ENCODE results near the gene EML6. TPM values are rescaled to one million over a fixed set of nuclear protein-coding genes. Genes with fewer than 3 reads are reported as not detected.

Gene EML6
- total RNA-seq, 1 donor from 2014 or later, result 1.1 TPM

DNA sequence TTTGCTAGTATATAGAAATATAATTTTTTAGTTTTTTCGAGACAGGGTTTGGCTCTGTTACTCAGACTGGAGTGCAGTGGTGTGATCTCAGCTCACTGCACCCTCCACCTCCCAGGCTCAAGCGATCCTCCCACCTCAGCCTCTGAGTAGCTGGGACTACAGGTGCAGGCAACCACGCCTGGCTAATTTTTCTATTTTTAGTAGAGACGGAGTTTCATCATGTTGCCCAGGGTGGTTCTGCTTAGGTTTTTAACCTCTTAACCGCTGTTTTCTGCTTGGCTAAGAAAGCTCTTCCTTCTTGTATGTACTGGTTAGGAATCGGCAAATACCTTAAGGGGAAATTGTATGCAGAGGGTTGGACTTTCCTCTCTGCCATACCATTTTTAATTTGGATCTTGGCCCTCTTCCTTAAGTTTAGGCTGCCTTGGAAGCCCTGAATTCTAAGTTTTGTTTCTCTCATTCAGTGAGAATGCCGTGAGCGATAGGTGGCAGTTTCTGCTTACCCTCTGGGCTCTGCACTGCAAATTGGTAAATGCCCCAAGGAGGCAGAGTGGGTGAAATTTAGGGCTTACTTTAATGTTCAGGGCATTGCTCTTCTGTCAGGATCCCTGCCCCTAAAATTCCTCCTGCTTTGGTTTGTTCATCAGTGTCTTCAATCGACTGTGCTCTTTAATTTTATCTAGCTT, 32.3 kb downstream of the EML6 start:
- no peak for DNase-seq (ENCODE audit: low read depth, low spot score)

DNA sequence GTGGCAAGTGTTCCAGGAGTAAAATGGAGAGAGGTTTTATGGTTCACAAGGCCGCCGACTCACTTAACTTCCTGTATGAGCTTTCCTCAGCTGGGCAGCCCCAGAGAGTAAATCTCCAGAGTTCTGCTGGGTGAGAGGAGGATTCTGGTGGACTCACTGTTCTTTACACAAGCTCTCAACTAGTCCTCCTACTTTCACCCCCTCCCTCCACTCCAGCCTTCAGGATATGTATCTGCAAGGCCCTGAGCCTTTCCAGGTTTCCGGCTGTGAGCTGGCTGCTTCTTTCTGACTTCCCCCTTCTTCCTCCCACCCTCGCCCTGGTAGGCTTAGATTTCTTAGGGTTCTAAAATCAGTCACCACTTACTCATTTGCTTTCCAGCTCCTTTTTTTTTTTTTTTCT, 34.0 kb downstream of the EML6 start:
- DNase-seq (ENCODE audit: low read depth, low spot score), result peak; percentile 45

DNA sequence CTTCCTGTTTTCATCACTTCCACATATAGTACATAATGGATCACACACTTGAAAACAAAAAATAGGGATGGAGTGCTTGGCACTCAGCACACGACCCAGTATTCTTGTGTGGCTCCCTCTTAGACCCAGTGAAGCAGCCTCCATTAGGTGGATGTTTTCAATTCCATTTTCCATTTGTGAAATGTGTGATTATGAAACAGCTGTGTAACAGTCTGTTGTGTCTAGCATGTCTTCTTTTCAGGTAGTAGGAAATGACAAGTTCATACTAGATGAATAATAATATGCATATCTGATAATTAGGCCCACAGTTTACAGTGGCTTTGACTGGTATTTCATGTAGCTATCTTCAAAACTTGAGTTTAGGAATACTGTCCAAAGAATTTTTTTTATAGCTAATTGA, 35.5 kb downstream of the EML6 start:
- DNase-seq (ENCODE audit: low read depth, low spot score), result no peak

DNA sequence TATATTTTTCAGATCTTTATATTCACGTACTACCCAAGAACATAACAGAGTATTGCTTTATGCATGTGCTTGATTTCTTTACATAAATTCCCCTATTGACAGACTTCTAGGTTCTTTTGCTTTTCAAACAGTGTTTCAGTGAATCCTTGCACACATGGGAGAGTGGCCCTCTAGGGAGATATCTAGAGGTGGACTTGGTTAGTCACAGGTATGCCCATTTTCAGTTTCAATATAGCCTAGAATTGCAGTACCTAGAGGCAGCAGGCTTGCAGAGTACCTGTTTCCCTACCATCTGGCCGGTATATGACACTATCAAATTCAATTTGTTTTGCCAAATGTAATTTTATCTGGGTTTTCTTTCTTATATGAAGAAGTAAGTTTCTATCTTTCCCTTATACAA, 36.8 kb downstream of the EML6 start:
- no peak for DNase-seq (ENCODE audit: low read depth, low spot score)

DNA sequence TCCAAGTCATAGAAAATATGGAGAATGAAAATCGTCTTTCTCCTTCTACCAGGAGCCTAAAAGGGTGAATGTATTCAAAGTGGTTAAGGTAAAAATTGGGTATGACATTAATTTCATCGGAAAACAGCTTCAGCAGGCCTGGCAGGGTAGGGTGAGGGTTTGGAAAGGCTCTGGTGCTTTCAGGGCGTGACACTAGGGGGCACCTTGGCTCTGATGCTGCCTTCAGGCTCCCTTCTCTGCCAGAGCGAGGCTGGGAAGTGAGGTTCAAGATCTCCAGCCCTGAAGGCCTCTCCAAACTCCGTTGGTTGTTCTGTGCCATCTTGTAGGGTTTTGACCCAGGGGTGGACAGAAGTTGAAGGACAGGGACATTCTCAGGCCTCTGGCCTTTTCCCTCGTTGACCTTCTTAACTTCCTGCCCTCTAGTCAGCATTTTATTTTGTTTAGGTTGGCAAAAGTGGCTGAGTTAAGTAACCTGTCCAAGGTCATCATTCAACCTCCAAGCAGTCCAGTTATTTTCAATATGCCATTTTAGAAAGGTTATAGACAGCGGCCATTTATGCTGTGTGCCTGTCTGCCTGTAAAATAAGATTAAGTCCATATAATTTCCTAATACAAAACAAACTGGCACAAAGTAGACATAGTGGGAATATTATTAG, 40.3 kb downstream of the EML6 start:
- no peak for DNase-seq (ENCODE audit: low read depth, low spot score)

DNA sequence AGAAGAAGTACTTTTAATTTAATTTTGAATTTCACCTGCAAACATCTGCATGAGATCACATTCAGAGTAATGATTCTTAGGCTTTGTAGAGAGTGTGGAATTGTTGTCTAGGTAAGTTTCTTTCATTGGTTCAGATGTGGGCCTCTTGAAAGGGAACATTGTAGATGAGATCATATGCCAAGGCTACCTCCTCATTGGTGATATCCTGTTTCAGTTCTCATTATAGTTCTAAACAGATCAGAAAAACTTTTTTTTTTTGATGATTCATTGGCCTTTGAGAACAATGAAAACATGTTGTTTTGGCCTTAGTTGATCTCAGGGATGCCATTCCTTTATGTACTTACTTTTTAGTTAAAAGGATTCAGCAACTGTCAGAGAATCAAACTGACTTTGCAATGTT, 44.5 kb downstream of the EML6 start:
- DNase-seq (ENCODE audit: low read depth, low spot score), result peak; percentile 76

DNA sequence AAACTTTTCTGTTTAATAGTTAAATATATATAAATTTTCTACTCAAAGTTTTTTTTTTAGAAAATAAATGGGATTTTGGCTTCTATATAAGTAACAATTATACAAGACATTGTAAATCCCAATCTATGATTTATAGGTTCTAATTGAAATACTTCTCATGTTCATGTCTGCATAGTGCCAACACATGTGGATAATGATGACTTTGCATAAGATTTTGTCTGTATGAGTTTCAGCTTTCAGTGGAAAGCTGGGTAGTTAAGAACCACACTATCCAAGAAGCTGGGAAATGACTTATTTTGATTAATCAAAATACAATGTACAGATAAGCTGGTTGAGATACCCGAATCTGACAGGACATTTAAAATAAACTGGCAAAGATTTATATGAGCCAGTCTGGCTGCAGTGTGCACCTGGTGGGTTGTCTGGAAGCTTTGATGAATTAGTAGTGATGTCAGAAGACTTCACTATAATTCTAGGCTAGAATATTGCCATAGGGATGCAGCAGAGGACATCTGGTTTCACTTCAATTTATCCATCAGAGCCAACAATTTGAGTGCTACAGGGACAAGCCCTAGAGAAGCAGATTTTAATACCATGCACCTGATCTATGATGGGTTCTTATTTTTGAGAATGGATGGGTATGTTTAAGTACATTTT, 45.4 kb downstream of the EML6 start:
- no peak for DNase-seq (ENCODE audit: low read depth, low spot score)

DNA sequence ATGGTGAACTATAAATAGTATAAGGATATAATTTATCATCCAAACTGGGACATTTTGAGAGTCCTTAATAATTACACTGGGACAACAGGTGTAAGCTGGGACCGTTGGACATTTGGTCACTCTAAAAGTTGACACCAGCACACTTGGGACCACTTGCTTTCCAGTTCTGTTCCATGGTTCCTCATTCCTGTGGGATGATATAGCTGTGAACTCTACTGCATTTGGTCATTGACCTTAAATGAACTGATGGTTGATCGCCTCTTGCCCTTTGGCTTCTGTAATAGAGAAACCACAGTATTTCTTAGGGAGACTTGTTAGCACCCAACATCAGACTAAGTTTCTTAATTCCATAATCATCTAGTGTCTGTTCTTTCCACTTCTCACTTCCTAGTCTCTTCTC, 46.7 kb downstream of the EML6 start:
- no peak for DNase-seq (ENCODE audit: low read depth, low spot score)

DNA sequence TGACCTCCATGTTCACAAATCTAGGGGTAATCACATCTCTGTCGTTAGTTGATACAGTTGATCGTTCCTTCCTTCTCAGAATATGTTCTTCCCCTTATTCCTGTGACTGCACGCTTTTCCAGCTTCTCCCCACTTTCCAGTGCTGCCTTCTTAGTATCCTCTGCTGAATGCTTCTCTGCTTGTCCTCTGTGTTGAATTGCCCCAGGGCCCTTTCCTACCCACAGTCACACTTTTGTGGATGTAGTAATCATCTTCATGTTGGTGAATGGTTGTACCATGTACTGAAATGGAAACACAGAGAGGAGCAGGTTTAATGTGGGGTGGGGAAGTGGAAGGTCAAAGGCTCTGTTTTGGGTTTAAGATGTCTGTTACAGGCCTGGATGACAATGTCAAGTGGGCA, 47.2 kb downstream of the EML6 start:
- no peak for DNase-seq (ENCODE audit: low read depth, low spot score)

DNA sequence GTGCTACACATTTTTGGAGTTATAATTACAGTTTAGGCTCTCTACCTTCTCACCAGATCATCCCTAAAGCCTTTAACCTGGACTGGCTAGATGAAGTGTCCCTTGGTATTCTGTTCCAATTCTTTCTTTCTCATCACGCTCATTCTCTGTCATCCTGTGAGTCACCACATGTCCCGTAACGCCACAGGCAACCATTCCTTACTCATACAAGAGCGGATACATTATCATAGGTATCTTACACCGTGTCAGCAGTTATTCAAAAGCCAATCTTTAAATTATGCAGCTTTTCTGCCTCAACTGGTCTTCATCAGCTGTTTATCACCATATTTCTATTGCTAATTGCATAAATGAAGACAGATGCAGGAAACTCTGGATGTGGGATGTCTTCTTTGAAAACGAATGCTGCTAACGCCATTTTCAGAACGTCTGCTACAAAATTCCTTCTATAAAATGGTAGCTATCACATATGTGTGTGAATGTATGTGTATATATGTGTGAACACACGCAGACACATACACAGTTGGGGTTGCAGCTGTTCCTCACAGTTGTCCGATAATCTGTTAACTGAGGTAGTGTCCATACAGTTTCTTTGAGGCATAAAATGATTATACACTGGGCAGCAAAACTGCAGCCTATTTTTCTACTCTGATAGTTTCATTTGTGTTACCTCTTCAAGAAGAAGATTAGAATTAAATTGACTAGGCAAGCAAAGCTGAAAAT, 47.9 kb downstream of the EML6 start:
- DNase-seq (ENCODE audit: low read depth, low spot score), result no peak

DNA sequence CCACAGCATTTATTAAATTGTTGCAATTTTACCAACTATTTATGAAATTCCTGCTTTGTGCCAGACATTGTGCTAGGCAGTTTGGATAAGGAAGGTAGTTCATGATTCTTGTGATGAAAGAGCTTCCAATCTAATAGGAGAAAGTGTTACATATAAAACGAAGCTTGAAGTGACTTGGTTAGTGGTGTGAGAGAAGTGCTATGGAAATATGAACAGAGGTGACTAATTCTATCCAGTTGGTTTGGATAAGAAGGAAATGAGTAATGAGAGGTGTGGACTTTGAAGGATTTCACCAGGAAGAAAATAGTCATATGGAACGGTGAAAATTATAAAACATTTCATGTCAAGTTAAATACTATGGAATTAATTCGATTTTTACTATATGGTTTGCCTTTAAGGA, 48.6 kb downstream of the EML6 start:
- peak; percentile 35 for DNase-seq (ENCODE audit: low read depth, low spot score)

DNA sequence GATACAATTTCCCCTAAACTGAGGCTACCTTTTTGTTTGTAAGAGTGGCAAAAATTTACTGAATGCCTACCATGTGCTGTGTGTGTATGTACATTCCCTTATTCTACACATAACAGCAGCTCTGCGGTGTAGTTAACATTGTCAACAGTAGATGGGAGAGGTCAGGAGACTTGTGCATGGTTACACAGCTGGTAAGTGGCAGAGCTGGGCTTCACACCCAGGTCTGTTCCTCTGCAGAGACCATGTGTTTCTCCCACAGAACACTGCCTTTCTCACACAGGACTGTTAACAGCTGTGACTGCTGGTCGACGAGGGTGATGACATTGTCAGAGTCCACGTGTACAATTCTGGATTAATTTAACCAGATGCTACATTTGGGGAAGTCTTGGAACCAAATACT, 49.1 kb downstream of the EML6 start:
- DNase-seq (ENCODE audit: low read depth, low spot score), result no peak

DNA sequence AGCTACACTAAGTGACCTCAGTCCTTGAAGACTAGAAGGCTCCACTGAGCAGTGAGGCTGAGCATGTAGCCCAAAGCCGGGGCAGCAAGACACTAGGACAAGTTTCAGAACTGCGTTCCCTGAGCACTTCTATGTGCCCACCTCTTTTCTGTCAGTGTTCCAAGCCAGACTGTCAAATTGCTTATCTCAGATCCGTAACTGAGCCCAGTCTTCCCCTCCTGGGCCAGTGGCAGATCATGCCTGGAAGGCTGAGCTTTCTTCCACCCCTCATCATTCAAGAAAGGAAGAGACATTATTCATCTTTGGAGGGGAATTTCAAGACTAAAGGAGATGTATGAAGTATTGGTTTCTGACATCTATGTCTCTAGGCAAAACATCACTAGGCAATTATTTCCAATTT, 49.8 kb downstream of the EML6 start:
- no peak for DNase-seq (ENCODE audit: low read depth, low spot score)

DNA sequence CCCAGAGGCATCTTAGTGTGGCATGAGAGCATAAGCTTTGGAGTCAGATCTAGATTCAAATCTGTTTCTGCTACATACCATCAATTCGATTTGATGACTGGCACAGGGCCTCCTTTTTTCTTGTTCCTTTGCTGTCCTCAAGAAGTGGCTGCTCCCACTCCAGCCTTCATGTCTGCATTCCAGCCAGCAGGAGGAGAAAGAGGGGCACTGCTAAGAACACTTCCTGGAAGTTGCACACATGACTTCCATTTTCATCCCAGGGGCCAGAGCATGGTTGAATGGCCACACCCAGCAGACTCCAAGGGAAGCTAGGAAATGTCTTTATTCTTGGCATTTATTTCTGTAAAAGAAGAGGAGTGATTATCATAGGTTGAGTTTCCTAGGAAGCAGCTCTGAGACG, 50.4 kb downstream of the EML6 start:
- no peak for DNase-seq (ENCODE audit: low read depth, low spot score)

DNA sequence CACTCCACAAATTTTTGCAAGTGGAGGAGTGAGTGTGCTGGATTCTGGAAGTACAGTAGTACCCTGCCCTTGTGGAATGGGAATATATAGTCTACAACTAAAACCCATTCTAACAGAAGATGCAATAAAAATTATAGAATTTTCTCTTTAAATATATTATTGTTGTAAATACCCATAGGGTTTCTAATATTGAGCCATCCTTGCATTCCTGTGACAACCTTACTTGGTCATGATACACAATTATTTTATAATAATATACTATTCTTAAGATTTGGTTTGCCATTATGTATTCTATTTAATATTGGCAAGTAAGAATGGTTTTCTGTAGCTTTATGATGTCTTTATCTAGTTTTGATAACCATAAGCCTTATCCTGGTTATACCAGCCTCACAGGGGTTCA, 52.2 kb downstream of the EML6 start:
- DNase-seq (ENCODE audit: low read depth, low spot score), result no peak

DNA sequence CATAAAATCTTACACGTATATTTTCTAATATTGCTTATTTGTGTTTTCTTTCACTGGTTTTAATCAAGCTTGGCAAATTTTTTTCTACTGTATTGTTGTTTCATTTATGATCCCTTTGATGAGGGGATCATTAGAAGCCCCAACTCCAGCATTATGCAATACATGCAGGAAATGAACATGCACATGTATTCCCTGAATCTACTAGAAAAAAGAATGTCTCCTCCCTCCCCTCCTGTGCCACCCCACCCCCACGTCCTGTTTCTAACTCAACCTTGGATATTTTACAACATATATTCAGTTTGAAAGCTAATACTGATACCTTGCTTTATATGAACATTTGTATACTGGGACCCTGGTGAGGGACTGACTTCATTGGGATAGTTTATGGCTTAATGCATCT, 53.0 kb downstream of the EML6 start:
- DNase-seq (ENCODE audit: low read depth, low spot score), result no peak

DNA sequence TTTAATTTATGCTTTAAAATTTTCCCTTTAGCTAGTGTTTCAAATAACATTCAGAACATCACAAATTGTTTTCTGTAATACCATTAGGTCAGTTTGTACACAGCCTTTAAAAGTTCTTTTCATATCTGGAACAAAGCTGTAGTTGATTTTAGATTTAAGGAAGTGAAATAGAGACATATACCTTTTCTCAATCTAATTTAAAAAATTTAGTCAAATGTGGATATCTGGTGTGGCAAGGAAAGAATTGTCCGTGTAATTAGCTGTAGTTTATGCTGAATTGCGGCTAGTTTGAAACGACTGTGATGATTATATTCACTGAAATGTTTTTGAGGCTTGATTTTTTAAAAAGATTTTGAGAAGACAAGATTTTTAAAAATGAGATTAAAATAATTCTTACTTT, 59.9 kb downstream of the EML6 start:
- DNase-seq (ENCODE audit: low read depth, low spot score), result no peak

DNA sequence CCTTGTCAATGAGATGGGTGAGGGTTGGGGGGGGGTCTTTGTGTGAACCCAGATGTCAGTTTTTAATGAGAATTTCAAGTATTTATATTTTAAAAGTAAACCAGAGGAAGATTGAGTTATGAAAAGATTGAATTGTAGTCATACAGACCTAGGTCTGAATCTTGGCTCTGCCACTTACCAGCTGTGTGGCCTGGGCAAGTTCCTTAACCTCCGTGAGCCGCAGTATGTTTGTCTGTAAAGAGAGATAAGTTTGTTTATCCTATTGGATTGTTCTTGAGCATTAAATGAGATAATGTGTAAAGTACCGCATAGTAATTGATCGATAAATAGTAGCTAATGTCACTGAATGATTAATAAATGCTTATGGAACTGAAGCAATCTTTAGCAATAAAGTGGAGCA, 63.8 kb downstream of the EML6 start:
- DNase-seq (ENCODE audit: low read depth, low spot score), result no peak

DNA sequence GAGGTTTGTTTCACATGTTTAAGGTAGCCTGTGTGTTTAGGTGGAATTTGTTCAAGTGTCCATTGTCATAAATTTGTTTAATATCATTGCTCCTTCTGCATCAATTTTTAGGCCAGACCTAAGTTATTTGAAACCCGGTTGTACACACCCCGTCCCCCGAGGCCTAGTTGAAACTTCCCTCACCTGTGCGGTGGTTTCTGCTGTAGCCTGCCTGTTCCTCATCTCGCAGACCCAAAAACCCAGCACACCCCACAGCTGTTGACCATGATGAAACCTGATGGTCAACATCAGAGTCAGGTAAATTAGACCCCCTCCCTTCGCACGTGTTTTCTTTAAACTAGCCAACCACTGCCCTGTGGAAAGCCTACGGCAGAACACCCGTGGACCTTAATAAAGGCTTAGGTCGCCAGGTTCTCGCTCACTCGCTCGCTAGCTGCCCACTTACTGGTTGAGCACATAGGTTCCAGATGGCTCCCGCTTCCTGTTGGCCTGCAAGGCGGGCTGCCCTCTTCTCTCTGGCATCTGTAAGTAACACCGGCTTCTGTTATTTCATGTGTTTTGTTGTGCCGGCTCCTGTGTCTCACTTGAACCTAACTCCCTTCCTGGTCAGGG, 64.4 kb downstream of the EML6 start:
- no peak for DNase-seq (ENCODE audit: low read depth, low spot score)

DNA sequence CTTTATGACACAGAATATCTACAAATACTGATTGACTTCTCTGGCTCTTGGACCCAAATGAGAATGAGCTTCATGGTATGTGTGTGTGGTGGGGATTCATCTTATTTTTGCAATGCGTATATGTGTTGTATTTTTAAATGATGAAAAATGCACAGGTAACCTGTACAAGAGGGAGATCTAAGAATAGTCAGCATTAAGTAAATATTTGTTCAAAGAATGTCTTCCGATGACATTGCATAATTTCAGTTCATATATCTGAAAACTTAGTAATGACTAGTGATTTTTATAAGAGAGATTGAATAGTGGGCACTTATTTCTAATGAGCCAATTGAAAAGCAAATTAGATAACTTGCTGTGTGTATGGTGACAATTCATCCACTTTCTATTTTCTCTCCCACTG, 66.4 kb downstream of the EML6 start:
- no peak for DNase-seq (ENCODE audit: low read depth, low spot score)

DNA sequence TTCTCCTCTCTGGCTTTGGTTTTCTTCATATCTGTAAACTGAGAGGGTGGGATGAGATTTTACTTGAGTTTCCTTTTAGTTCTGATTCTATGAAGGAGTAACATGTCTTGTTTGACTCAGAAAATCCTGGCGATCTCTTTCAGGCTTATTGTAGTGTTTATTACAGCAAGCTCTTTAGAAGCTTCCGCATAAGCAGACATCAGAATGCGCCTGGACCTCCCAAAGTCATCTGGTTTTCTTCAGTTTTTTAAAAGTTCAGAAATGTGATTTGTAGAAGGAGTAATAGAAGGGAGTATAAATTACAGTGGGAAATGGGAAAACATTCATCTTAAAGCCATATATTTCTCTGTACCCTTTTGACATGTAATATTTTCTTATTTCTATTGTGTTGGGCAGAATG, 68.4 kb downstream of the EML6 start:
- no peak for DNase-seq (ENCODE audit: low read depth, low spot score)

DNA sequence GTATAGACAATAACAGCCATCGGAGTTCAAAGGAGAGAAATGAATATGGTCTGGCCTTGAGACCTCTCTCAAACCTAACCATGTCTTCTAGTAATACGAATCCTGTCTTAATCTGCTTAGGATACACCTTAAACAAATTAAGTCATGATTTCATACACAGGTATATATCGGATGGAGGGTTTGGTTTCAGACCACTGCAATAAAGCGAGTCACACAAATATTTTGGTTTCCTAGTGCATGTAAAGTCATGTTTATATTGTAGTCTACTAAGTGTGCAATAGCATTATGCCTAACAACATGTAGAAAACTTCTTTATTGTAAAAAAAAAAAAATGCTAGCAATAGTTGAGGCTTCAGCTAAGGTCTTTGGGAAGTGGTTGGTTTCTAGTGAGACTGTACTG, 73.8 kb downstream of the EML6 start:
- no peak for DNase-seq (ENCODE audit: low read depth, low spot score)

All from pulmonary artery endothelial cell (primary cell).